Keratinocyte (primary cell): Measurements from ENCODE around the gene TIMP2.

Experiments used
- EZH2 ChIP-seq: IDR thresholded peaks from one replicate; pipeline ENCODE4 v1.6.1; 2012; ENCODE audit warnings: inconsistent platforms, mild to moderate bottlenecking, low read length, moderate library complexity
- TF ChIP-seq, protein P1 (sequence below), 3 experiments: IDR thresholded peaks in 1 of 3; conservative IDR thresholded peaks in 1 of 3; optimal IDR thresholded peaks in 1 of 3; 2 replicates in 2 of 3; 3 replicates in 1 of 3; pipeline versions ENCODE3 to v1.5.1; 2011; ENCODE audit warnings: low read length in 3 of 3, mild to moderate bottlenecking in 3 of 3, moderate library complexity in 2 of 3, control low read depth in 1 of 3, inconsistent platforms in 1 of 3; ENCODE audit not compliant: insufficient read depth in 2 of 3; ENCODE audit errors: extremely low read depth in 1 of 3

DNA sequence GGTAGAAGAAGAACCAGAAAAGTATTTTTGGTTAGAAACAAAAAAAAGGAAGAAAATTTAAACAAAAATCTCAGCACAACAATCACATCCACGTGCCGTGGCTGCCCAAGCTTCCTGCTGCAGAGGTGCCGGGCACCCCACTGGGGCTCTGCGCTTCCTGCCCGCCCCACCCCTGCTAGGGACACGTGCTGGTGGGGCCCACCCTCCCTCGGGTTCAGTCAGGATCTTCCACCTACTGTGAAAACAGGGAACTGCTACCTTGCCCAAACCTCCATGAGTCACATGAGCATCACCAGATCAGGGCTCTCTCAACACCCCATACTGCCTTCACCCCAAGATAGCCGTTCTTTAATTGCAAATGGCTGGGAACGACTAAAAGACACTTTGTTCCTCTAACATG is 118.7 kb downstream of the TIMP2 start:
- TF ChIP-seq, protein P1, sequence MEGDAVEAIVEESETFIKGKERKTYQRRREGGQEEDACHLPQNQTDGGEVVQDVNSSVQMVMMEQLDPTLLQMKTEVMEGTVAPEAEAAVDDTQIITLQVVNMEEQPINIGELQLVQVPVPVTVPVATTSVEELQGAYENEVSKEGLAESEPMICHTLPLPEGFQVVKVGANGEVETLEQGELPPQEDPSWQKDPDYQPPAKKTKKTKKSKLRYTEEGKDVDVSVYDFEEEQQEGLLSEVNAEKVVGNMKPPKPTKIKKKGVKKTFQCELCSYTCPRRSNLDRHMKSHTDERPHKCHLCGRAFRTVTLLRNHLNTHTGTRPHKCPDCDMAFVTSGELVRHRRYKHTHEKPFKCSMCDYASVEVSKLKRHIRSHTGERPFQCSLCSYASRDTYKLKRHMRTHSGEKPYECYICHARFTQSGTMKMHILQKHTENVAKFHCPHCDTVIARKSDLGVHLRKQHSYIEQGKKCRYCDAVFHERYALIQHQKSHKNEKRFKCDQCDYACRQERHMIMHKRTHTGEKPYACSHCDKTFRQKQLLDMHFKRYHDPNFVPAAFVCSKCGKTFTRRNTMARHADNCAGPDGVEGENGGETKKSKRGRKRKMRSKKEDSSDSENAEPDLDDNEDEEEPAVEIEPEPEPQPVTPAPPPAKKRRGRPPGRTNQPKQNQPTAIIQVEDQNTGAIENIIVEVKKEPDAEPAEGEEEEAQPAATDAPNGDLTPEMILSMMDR (optimal IDR thresholded peaks at IDR 0.05 in 1 of 3, IDR thresholded peaks at IDR 0.05 in 1 of 3, conservative IDR thresholded peaks at IDR 0.05 in 1 of 3; ENCODE audit: extremely low read depth in 1 of 3, insufficient read depth in 2 of 3, low read length in 3 of 3) = peak in 1 of 3 experiments; percentile 14
- TF ChIP-seq EZH2 = no peak
